ENCODE data around the gene MAP1LC3A.

Gene MAP1LC3A

GRCh38 chr20:34575756-34576155 lies 17.2 kb downstream of the MAP1LC3A start:
- DNase-seq (ENCODE audit: low read depth): no peak

- DNase-seq (ENCODE audit: low read depth): no peak
Observed at GRCh38 chr20:34577061-34577460, 18.5 kb downstream of the MAP1LC3A start.

GRCh38 chr20:34578025-34578424 lies 19.5 kb downstream of the MAP1LC3A start:
- DNase-seq (ENCODE audit: low read depth): no peak

GRCh38 chr20:34578521-34578920 lies 20.0 kb downstream of the MAP1LC3A start:
- DNase-seq (ENCODE audit: low read depth): no peak

- no peak for DNase-seq (ENCODE audit: low read depth)
Observed at GRCh38 chr20:34579191-34579978, 20.9 kb downstream of the MAP1LC3A start.

- DNase-seq (ENCODE audit: low read depth): no peak
Observed at GRCh38 chr20:34579979-34580940, 21.7 kb downstream of the MAP1LC3A start.

GRCh38 chr20:34581341-34582184 lies 23.0 kb downstream of the MAP1LC3A start:
- DNase-seq (ENCODE audit: low read depth): no peak

- DNase-seq (ENCODE audit: low read depth): no peak
Observed at GRCh38 chr20:34582221-34582620, 23.7 kb downstream of the MAP1LC3A start.

GRCh38 chr20:34582911-34583310 lies 24.4 kb downstream of the MAP1LC3A start:
- no peak for DNase-seq (ENCODE audit: low read depth)

GRCh38 chr20:34583544-34583943 lies 25.0 kb downstream of the MAP1LC3A start:
- DNase-seq (ENCODE audit: low read depth): no peak

- no peak for DNase-seq (ENCODE audit: low read depth)
Observed at GRCh38 chr20:34585019-34585418, 26.5 kb downstream of the MAP1LC3A start.

- DNase-seq (ENCODE audit: low read depth): no peak
Observed at GRCh38 chr20:34586488-34587163, 28.1 kb downstream of the MAP1LC3A start.

- DNase-seq (ENCODE audit: low read depth): no peak
Observed at GRCh38 chr20:34595377-34596184, 37.1 kb downstream of the MAP1LC3A start.

GRCh38 chr20:34600892-34601653 lies 42.6 kb downstream of the MAP1LC3A start:
- no peak for DNase-seq (ENCODE audit: low read depth)

GRCh38 chr20:34604980-34605788 lies 46.7 kb downstream of the MAP1LC3A start:
- no peak for DNase-seq (ENCODE audit: low read depth)

- no peak for DNase-seq (ENCODE audit: low read depth)
Observed at GRCh38 chr20:34607066-34607465, 48.5 kb downstream of the MAP1LC3A start.
